ENCODE results near the gene TMEM144.

- TF ChIP-seq CTCF (conservative IDR thresholded peaks at IDR 0.05; ENCODE audit: low read length) (no peak), EZH2phosphoT487 (IDR thresholded peaks at IDR 0.05; ENCODE audit: borderline replicate concordance) (no peak)
Observed at GRCh38 chr4:158182736-158183135, 27.6 kb upstream of the TMEM144 start.

All from Loucy (cell line).